ENCODE results near the gene CLDN16. TPM values are rescaled to one million over a fixed set of nuclear protein-coding genes. Genes with fewer than 3 reads are reported as not detected.

Gene CLDN16
- total RNA-seq, 1 experiment from 2014 or later = not detected

GRCh38 chr3:190444006-190444405, 56.0 kb downstream of the CLDN16 start:
- Mint-ChIP-seq H3K27ac (no peak overlapping the region), H3K36me3 (no peaks in the 10 kb centered on the region), H3K27me3 (ENCODE audit: low read depth) (no peaks in the 10 kb centered on the region), H3K9me3 (no peaks in the 10 kb centered on the region), H3K4me3 (no peak overlapping the region), H3K4me1 (no peaks in the 10 kb centered on the region)
- no peak for DNase-seq (ENCODE audit: low spot score)
- CTCF ChIA-PET = interaction anchor here (1.2 to 2.5 kb wide), 6 partner anchors 12 to 482 kb away, joined by 5 to 20 read pairs (median 8); partner anchors contain the start of gene CLDN1
- TF ChIP-seq ZNF121 (CRISPR knock-in tag; IDR thresholded peaks at IDR 0.05) (no peak), ZNF416 (CRISPR knock-in tag; IDR thresholded peaks at IDR 0.05) (no peak), ZMAT4 (CRISPR knock-in tag; IDR thresholded peaks at IDR 0.05) (no peak), CTCF (IDR thresholded peaks at IDR 0.05) (no peak), KAT7 (CRISPR knock-in tag; IDR thresholded peaks at IDR 0.05; ENCODE audit: borderline replicate concordance) (no peak), ZSCAN18 (CRISPR knock-in tag; IDR thresholded peaks at IDR 0.05) (no peak), NFATC4 (CRISPR knock-in tag; IDR thresholded peaks at IDR 0.05) (no peak), GABPB1 (CRISPR knock-in tag; IDR thresholded peaks at IDR 0.05) (no peak), ETV6 (CRISPR knock-in tag; IDR thresholded peaks at IDR 0.05) (no peak), ZNF281 (CRISPR knock-in tag; IDR thresholded peaks at IDR 0.05) (no peak), ATF1 (CRISPR knock-in tag; IDR thresholded peaks at IDR 0.05) (no peak), ZNF671 (CRISPR knock-in tag; IDR thresholded peaks at IDR 0.05) (no peak), E2F5 (CRISPR knock-in tag; IDR thresholded peaks at IDR 0.05) (no peak), SMAD4 (CRISPR knock-in tag; IDR thresholded peaks at IDR 0.05) (no peak), FOXK1 (CRISPR knock-in tag; IDR thresholded peaks at IDR 0.05) (no peak), IRF2 (CRISPR knock-in tag; IDR thresholded peaks at IDR 0.05; ENCODE audit: borderline replicate concordance, low read depth) (no peak)
- TF ChIP-seq, protein P1, sequence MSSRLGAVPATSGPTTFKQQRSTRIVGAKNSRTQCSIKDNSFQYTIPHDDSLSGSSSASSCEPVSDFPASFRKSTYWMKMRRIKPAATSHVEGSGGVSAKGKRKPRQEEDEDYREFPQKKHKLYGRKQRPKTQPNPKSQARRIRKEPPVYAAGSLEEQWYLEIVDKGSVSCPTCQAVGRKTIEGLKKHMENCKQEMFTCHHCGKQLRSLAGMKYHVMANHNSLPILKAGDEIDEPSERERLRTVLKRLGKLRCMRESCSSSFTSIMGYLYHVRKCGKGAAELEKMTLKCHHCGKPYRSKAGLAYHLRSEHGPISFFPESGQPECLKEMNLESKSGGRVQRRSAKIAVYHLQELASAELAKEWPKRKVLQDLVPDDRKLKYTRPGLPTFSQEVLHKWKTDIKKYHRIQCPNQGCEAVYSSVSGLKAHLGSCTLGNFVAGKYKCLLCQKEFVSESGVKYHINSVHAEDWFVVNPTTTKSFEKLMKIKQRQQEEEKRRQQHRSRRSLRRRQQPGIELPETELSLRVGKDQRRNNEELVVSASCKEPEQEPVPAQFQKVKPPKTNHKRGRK (CRISPR knock-in tag; IDR thresholded peaks at IDR 0.05; ENCODE audit: borderline replicate concordance) = no peak
- TF ChIP-seq, protein P2, sequence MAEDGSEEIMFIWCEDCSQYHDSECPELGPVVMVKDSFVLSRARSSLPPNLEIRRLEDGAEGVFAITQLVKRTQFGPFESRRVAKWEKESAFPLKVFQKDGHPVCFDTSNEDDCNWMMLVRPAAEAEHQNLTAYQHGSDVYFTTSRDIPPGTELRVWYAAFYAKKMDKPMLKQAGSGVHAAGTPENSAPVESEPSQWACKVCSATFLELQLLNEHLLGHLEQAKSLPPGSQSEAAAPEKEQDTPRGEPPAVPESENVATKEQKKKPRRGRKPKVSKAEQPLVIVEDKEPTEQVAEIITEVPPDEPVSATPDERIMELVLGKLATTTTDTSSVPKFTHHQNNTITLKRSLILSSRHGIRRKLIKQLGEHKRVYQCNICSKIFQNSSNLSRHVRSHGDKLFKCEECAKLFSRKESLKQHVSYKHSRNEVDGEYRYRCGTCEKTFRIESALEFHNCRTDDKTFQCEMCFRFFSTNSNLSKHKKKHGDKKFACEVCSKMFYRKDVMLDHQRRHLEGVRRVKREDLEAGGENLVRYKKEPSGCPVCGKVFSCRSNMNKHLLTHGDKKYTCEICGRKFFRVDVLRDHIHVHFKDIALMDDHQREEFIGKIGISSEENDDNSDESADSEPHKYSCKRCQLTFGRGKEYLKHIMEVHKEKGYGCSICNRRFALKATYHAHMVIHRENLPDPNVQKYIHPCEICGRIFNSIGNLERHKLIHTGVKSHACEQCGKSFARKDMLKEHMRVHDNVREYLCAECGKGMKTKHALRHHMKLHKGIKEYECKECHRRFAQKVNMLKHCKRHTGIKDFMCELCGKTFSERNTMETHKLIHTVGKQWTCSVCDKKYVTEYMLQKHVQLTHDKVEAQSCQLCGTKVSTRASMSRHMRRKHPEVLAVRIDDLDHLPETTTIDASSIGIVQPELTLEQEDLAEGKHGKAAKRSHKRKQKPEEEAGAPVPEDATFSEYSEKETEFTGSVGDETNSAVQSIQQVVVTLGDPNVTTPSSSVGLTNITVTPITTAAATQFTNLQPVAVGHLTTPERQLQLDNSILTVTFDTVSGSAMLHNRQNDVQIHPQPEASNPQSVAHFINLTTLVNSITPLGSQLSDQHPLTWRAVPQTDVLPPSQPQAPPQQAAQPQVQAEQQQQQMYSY (CRISPR knock-in tag; IDR thresholded peaks at IDR 0.05) = no peak
- TF ChIP-seq, protein P3, sequence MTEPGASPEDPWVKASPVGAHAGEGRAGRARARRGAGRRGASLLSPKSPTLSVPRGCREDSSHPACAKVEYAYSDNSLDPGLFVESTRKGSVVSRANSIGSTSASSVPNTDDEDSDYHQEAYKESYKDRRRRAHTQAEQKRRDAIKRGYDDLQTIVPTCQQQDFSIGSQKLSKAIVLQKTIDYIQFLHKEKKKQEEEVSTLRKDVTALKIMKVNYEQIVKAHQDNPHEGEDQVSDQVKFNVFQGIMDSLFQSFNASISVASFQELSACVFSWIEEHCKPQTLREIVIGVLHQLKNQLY (CRISPR knock-in tag; IDR thresholded peaks at IDR 0.05) = no peak
- POLR2A ChIA-PET = interaction anchor here (0.7 kb wide), 1 partner anchor 27 kb away, joined by 3 read pairs; no protein-coding TSS in a partner anchor
- no peak for ATAC-seq

All from WTC11 (cell line).